HAP-1 (cell line): ENCODE results near the gene COL6A6.
"Not testable (repeated sequence)": the region's sequence is repeated elsewhere in the genome, so short reads cannot be mapped to it uniquely, and the experiment has no call there.

Source experiments
- DNase-seq, 2 experiments: peaks; one replicate each; pipeline ENCODE4 v3.0.0-alpha.2; 2016 to 2020; ENCODE audit warnings: low spot score in 2 of 2
- H3K27me3 ChIP-seq: fragments of 250-450 bp; sonication (Bioruptor Pico); 2 replicates; pipeline ENCODE4 v1.5.1; 2020; ENCODE audit warnings: low read depth, mild to moderate bottlenecking, moderate library complexity
- H3K36me3 ChIP-seq: fragments of 250-450 bp; sonication (Bioruptor Pico); replicated peaks from 2 replicates; pipeline ENCODE4 v1.5.1; 2020; ENCODE audit warnings: mild to moderate bottlenecking
- H3K4me1 ChIP-seq: fragments of 250-450 bp; sonication (Bioruptor Pico); 2 replicates; pipeline ENCODE4 v1.5.1; 2020; ENCODE audit warnings: mild to moderate bottlenecking
- H3K4me3 ChIP-seq: fragments of 250-450 bp; sonication (Bioruptor Pico); 2 replicates; pipeline ENCODE4 v1.5.1; 2020; ENCODE audit warnings: mild to moderate bottlenecking, moderate library complexity
- H3K9me3 ChIP-seq: fragments of 250-450 bp; sonication (Bioruptor Pico); 2 replicates; pipeline ENCODE4 v1.5.1; 2020; ENCODE audit warnings: mild to moderate bottlenecking, moderate library complexity
- in situ Hi-C: fragments of 300-500 bp; cut with MboI; formaldehyde crosslinking; loops from 3 replicates; pipeline ENCODE4 v1.14.3; 2020; ENCODE audit warnings: low sequenced_read_pairs, inconsistent platforms, mixed read lengths

Gene COL6A6

GRCh38 chr3:130515755-130516154, 1.2 kb upstream of the COL6A6 start:
- DNase-seq: no peak
- H3K9me3 ChIP-seq: no peaks in the 10 kb centered on the region
- H3K36me3 ChIP-seq: no peaks in the 10 kb centered on the region
- in situ Hi-C loops: no loop called here
- no peak overlapping the region for H3K4me3 ChIP-seq
- no peaks in the 10 kb centered on the region for H3K4me1 ChIP-seq
- H3K27me3 ChIP-seq: peaks cover 18% of the 10 kb centered on the region

DNA sequence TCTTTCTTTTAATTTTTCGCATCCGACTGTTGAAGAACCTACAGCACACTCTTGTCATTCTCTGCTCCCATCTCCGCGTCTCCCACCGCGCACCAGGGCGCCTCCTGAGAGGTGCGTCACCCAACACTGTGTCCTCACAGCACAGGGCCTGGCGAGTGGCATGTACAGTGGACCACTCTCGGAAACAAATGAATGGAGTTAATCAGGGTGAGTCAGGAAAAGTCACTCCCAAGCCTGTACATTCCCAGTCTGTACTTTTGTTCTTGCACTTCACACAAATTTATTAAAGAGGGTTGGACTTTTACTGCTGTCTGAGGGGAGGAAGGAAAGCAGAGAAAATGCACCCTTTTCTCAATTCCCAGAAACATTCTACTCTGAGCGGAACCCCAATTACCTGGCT, 625 bp downstream of the COL6A6 start:
- in situ Hi-C loops: no loop called here
- Histone ChIP-seq H3K9me3 (no peaks in the 10 kb centered on the region), H3K36me3 (no peaks in the 10 kb centered on the region), H3K4me3 (no peak overlapping the region), H3K4me1 (no peaks in the 10 kb centered on the region), H3K27me3 (peaks cover 18% of the 10 kb centered on the region)
- DNase-seq: no peak

DNA sequence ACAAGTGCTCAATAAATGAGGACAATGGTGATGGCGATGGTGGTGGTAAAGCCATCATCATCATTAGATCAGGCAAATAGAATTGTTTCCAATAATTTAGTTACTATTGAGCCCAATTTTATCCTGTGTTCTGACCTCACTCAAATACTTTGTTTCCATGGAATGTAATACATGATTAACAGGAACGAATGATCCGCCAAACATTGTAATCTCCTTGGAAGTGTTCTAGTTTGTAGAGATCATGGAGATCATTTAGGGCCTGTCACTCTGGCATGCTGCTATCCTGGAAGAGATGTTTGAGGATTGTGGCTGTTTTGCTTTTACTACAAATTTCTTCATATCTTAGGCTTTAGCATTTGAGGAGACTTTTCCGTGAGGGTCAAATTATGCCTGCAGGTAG, 2.8 kb downstream of the COL6A6 start:
- no peaks in the 10 kb centered on the region for H3K36me3 ChIP-seq
- H3K9me3 ChIP-seq: no peaks in the 10 kb centered on the region

DNA sequence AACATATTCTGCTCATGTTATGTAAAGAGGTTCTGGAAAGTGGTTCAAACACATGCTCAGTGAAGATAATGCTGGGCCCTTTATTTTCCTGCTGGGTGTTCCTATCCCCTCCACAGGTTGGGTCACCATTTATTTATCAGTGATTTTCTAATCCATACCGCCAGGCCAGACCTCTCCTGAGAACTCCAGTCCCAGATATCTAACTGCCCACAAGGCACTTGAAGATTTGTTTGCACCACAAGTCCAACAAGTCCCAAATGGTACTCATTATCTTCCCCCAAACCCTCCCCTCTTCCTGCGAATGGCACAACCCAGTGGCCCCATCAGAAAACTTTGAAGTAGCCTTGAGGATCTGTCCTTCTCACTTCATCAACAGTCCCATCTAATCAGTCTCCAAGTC, 5.4 kb downstream of the COL6A6 start:
- no peaks in the 10 kb centered on the region for H3K9me3 ChIP-seq

More for the DNA sequence above, 2.8 kb downstream of the COL6A6 start:
- Histone ChIP-seq H3K4me3 (no peak overlapping the region), H3K4me1 (no peaks in the 10 kb centered on the region), H3K27me3 (peaks cover 18% of the 10 kb centered on the region)
- DNase-seq: no peak
- in situ Hi-C loops: no loop called here

DNA sequence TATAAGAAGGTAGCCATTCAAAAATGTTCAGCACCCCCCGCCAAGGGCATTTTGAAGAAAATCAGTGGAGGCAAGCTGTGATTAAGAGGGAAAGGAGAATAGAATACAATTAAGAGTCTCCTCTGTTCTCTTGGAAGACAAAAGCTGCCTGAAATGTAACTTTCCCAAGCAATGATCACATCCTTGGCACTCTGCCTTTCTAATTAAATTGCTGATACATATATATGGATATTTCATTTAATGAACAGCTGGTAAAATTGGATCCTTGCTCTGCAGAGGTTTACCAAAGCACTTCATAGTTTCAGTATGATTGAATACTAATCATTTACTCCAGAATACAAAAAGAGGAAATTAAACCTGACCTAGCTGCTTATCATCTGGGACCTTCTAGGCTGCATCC, 10.4 kb downstream of the COL6A6 start:
- Histone ChIP-seq H3K36me3 (no peaks in the 10 kb centered on the region), H3K4me1 (no peaks in the 10 kb centered on the region), H3K4me3 (no peak overlapping the region), H3K9me3 (no peaks in the 10 kb centered on the region), H3K27me3 (no peaks in the 10 kb centered on the region; the same call in 1 of the 2 replicates)
- in situ Hi-C loops: no loop called here
- DNase-seq: no peak

More for the DNA sequence above, 5.4 kb downstream of the COL6A6 start:
- no peak for DNase-seq
- Histone ChIP-seq H3K27me3 (peaks cover 8% of the 10 kb centered on the region; the same call in 1 of the 2 replicates), H3K4me1 (no peaks in the 10 kb centered on the region), H3K4me3 (no peak overlapping the region), H3K36me3 (no peaks in the 10 kb centered on the region)
- in situ Hi-C loops: no loop called here

- no peak overlapping the region for H3K4me3 ChIP-seq
- H3K4me1 ChIP-seq: no peaks in the 10 kb centered on the region
- DNase-seq: no peak
- no peaks in the 10 kb centered on the region for H3K27me3 ChIP-seq
- no peaks in the 10 kb centered on the region for H3K36me3 ChIP-seq
- H3K9me3 ChIP-seq: no peaks in the 10 kb centered on the region
- in situ Hi-C loops: no loop called here
Measured at GRCh38 chr3:130528120-130528519, 11.1 kb downstream of the COL6A6 start.

DNA sequence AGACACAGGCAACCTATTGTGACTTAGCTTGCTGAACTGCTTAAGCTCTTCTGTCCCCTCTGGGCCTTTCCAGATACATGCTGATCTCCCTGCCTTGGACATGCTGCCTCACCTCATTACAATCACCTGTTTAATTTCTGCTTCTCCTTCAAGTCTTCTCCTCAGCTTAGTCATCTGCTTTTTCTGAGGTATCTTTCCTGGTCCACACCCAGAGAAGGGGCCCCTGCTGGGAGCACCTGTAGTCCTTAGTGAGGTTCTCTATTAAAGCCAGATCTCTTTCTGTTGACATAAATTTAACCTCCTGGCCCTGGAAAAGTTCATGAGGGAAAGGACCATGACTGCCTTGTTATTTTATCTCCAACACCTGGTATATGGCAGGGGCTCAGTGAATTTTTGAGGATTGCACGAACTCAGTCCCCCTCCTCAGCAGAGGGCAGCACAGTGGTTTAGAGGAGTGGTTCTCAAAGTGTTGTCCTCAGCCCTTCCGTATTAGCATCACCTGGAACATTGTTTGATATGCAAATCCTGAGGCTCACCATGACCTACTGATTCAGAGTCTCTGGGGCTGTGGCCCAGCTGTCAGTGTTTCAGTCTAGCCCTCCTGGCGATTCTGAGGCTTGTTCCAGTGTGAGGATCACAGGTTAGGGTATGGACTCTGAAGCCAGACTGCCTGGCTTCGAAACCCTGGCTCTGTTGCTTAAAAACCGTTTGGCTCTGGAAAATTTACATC, 12.7 kb downstream of the COL6A6 start:
- Histone ChIP-seq H3K4me1 (no peaks in the 10 kb centered on the region), H3K9me3 (no peaks in the 10 kb centered on the region), H3K4me3 (no peak overlapping the region), H3K36me3 (no peaks in the 10 kb centered on the region), H3K27me3 (no peaks in the 10 kb centered on the region)
- in situ Hi-C loops: no loop called here
- no peak for DNase-seq

- H3K4me3 ChIP-seq: no peak overlapping the region
- H3K27me3 ChIP-seq: no peaks in the 10 kb centered on the region
- no peaks in the 10 kb centered on the region for H3K4me1 ChIP-seq
- H3K36me3 ChIP-seq: no peaks in the 10 kb centered on the region
- in situ Hi-C loops: no loop called here
- no peaks in the 10 kb centered on the region for H3K9me3 ChIP-seq
- no peak for DNase-seq
Measured at GRCh38 chr3:130533247-130533646, 16.3 kb downstream of the COL6A6 start.

DNA sequence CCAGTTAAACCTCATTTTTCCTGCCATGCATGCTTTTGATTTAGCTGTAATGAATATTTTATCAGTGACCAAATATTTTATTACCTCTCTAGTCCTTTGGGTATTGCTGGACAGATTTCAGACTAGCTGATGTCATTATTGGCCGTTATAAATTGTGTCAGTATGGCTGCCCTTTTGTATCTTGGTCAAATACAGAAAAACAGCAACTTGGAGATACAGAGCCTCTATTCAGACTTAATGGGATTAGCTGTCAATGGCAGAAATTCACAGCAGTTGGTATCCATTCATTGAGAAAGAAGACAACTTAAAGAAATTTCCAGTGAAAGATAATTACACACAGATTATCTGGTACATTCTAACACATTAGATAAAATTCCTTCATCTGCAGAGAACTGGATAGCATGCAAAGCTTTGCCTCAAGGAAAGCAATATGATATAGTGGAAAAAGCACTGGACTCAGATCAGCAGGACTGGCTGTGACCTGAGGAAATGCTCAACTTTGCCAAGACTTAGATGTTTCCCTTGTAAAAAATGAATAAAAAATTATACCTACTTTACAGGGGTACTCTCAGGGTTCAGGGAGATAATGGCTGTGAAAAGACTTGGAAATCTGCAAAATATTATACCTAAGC, 20.8 kb downstream of the COL6A6 start:
- no peaks in the 10 kb centered on the region for H3K36me3 ChIP-seq
- no peaks in the 10 kb centered on the region for H3K9me3 ChIP-seq
- no peak overlapping the region for H3K4me3 ChIP-seq
- no peaks in the 10 kb centered on the region for H3K27me3 ChIP-seq
- DNase-seq: no peak
- H3K4me1 ChIP-seq: no peaks in the 10 kb centered on the region
- in situ Hi-C loops: no loop called here

DNA sequence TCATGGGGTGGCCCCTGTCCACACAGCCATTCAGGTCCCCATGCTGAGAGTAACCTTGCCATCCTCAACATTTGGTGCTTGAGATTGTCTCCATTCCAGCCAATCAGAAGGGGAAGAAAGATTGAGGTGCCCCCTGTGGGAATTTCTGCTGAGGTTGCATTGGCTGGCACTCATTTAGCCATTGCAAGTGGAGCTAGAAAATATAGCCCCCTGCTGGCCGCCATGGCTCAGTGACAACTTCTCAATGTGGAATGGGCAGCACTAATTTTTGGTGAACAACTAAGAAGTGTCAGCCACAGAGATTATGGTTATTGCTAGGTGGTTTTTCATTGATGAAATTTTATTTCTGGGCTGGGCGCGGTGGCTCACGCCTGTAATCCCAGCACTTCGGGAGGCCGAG, 22.0 kb downstream of the COL6A6 start:
- DNase-seq: peak; percentile 17 to 71
- in situ Hi-C loops: no loop called here
- no peaks in the 10 kb centered on the region for H3K27me3 ChIP-seq

DNA sequence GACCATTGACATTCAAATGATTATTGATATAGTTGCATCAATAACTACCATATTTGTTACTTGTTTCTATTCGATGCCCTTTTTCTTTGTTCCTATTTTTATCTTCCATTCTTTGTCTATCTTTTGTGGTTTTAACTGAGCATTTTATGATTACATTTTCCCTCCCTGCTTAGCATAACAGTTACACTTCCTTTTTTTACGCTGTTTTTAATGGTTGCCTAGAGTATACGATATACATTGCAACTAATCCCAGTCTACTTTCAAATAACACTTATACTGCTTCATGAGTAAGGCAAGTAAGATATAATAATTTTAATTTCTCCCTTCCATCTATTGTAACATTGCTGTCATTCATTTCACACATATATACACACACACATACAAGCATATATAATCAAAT, 26.3 kb downstream of the COL6A6 start:
- H3K4me1 ChIP-seq: no peaks in the 10 kb centered on the region
- in situ Hi-C loops: no loop called here
- no peak overlapping the region for H3K4me3 ChIP-seq
- H3K27me3 ChIP-seq: no peaks in the 10 kb centered on the region
- DNase-seq: no peak
- H3K9me3 ChIP-seq: no peaks in the 10 kb centered on the region
- no peaks in the 10 kb centered on the region for H3K36me3 ChIP-seq

More for the DNA sequence above, 22.0 kb downstream of the COL6A6 start:
- no peaks in the 10 kb centered on the region for H3K36me3 ChIP-seq
- no peak overlapping the region for H3K4me3 ChIP-seq
- no peaks in the 10 kb centered on the region for H3K9me3 ChIP-seq
- no peaks in the 10 kb centered on the region for H3K4me1 ChIP-seq

DNA sequence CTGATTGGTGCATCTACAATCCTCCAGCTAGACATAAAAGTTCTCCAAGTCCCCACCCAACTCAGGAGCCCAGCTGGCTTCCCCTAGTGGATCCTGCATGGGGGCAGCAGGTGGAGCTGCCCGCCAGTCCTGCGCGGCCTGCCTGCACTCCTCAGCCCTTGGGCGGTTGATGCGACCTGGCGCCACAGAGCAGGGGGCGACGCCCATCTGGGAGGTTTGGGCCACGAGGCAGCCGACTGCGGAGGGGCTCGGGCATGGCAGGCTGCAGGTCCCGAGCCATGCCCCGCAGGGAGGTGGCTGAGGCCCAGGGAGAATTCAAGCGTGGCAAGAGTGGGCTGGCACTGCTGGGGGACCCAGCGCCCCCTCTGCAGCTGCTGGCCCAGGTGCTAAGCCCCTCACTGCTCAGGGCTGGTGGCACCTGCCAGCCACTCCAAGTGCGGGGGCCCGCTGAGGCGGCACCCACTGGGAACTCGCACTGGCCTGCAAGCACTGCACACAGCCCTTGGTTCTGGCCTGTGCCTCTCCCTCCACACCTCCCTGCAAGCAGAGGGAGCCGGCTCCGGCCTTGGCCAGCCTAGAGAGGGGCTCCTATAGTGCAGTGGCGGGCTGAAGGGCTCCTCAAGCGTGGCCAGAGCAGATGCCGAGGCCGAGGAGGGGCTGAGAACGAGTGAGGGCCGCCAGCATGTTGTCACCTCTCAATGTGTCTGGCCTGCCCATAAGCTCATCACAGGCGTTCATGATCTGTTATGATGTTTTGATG, 30.1 kb downstream of the COL6A6 start:
- no peaks in the 10 kb centered on the region for H3K36me3 ChIP-seq
- H3K9me3 ChIP-seq: no peaks in the 10 kb centered on the region
- no peak for DNase-seq
- H3K4me1 ChIP-seq: no peaks in the 10 kb centered on the region
- no peaks in the 10 kb centered on the region for H3K27me3 ChIP-seq
- in situ Hi-C loops: no loop called here
- H3K4me3 ChIP-seq: no peak overlapping the region

DNA sequence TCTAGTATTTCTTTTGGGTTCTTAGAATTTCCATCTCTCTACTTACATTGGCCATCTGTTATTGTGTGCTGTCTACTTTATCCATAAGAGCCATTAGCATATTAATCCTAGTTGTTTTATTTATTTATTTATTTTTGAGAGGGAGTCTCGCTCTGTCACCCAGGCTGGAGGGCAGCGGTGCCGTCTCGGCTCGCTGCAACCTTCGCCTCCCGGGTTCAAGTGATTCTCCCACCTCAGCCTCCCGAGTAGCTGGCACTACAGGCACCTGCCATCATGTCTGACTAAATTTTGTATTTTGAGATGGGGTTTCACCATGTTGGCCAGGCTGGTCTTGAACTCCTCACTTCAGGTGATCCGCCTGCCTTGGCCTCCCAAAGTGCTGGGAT, 30.7 kb downstream of the COL6A6 start:
- DNase-seq, H3K9me3 ChIP-seq, H3K4me3 ChIP-seq, in situ Hi-C loops, H3K4me1 ChIP-seq, H3K27me3 ChIP-seq, H3K36me3 ChIP-seq: not testable (repeated sequence)

DNA sequence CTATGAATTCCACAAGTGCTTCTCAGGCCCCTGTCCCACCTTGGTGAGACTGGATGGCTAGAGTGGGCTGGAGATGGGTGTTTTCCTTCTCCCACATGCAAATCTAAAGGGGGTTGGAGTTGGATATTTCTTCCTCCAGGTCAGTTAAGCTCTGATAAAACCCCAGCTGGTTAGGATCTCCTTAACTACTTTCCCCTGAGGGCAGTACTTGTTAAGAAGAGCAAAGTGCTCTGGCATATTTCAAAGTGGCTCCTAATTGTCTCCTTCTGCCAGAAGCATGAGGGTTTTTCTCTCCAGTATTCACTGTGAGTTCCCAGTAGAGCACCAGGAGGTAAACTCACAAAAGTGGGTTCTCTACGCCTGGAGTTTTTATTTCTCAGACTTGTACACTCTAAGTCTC, 31.4 kb downstream of the COL6A6 start:
- Histone ChIP-seq H3K4me3 (no peak overlapping the region), H3K27me3 (no peaks in the 10 kb centered on the region), H3K36me3 (no peaks in the 10 kb centered on the region), H3K4me1 (no peaks in the 10 kb centered on the region), H3K9me3 (no peaks in the 10 kb centered on the region)
- no peak for DNase-seq
- in situ Hi-C loops: no loop called here
